ENCODE results near the gene TBC1D7.

TBC1D7 gene

GRCh38 chr6:13307508-13307995, 20.8 kb downstream of the TBC1D7 start:
- H3K4me3 ChIP-seq (ENCODE audit: control insufficient read depth, low read depth, low read length): no peak overlapping the region
- DNase-seq (ENCODE audit: low read depth): peak; percentile 83
- no peak for TF ChIP-seq CTCF (conservative IDR thresholded peaks at IDR 0.05; ENCODE audit: control insufficient read depth, insufficient read depth, low read depth, low read length)

GRCh38 chr6:13305791-13306190, 22.5 kb downstream of the TBC1D7 start:
- DNase-seq (ENCODE audit: low read depth): no peak
- H3K4me3 ChIP-seq (ENCODE audit: control insufficient read depth, low read depth, low read length): no peak overlapping the region
- TF ChIP-seq CTCF (conservative IDR thresholded peaks at IDR 0.05; ENCODE audit: control insufficient read depth, insufficient read depth, low read depth, low read length): no peak

GRCh38 chr6:13305288-13305687, 23.0 kb downstream of the TBC1D7 start:
- no peak for TF ChIP-seq CTCF (conservative IDR thresholded peaks at IDR 0.05; ENCODE audit: control insufficient read depth, insufficient read depth, low read depth, low read length)
- no peak overlapping the region for H3K4me3 ChIP-seq (ENCODE audit: control insufficient read depth, low read depth, low read length)

GRCh38 chr6:13304580-13305260, 23.6 kb downstream of the TBC1D7 start:
- DNase-seq (ENCODE audit: low read depth): no peak
- no peak for TF ChIP-seq CTCF (conservative IDR thresholded peaks at IDR 0.05; ENCODE audit: control insufficient read depth, insufficient read depth, low read depth, low read length)

More at GRCh38 chr6:13305288-13305687, 23.0 kb downstream of the TBC1D7 start:
- DNase-seq (ENCODE audit: low read depth): no peak

GRCh38 chr6:13304101-13304500, 24.2 kb downstream of the TBC1D7 start:
- no peak for TF ChIP-seq CTCF (conservative IDR thresholded peaks at IDR 0.05; ENCODE audit: control insufficient read depth, insufficient read depth, low read depth, low read length)
- no peak overlapping the region for H3K4me3 ChIP-seq (ENCODE audit: control insufficient read depth, low read depth, low read length)
- no peak for DNase-seq (ENCODE audit: low read depth)

More at GRCh38 chr6:13304580-13305260, 23.6 kb downstream of the TBC1D7 start:
- H3K4me3 ChIP-seq (ENCODE audit: control insufficient read depth, low read depth, low read length): no peak overlapping the region

GRCh38 chr6:13303668-13304017, 24.7 kb downstream of the TBC1D7 start:
- peak; percentile 67 for DNase-seq (ENCODE audit: low read depth)
- TF ChIP-seq CTCF (conservative IDR thresholded peaks at IDR 0.05; ENCODE audit: control insufficient read depth, insufficient read depth, low read depth, low read length): no peak
- no peak overlapping the region for H3K4me3 ChIP-seq (ENCODE audit: control insufficient read depth, low read depth, low read length)
